HG02588 (cell line): ENCODE data around the gene BUD13.

Experiments
- ATAC-seq: cut with Tn5 transposase; IDR thresholded peaks from one replicate; pipeline ENCODE4 v1.9.1; 2021; ENCODE audit warnings: mild to moderate bottlenecking, moderate library complexity; ENCODE audit not compliant: unreplicated experiment

Gene BUD13

GRCh38 chr11:116720895-116721294, 51.9 kb downstream of the BUD13 start:
- ATAC-seq = no peak

- ATAC-seq = no peak
Measured at GRCh38 chr11:116718955-116719501, 53.8 kb downstream of the BUD13 start.

DNA sequence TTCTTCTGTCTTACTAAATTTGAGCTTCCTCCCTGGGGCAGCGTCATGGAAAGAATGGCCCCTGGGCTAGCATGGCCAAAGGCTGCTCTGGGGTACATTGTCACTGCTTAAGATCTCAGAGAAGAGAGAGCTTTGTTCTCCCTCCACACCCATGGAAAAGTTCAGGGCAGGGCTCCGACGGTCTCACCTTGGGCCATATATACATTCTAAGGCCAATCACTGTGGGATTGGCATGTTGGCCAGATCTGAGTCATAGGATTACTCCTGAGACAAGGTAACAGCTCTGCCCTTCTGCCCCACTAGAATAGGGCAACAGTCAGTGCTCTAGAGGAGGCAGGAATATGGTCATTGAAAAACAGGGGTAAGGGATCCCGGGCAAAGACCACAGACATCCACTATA, 56.2 kb downstream of the BUD13 start:
- no peak for ATAC-seq

GRCh38 chr11:116715383-116715782, 57.4 kb downstream of the BUD13 start:
- no peak for ATAC-seq

DNA sequence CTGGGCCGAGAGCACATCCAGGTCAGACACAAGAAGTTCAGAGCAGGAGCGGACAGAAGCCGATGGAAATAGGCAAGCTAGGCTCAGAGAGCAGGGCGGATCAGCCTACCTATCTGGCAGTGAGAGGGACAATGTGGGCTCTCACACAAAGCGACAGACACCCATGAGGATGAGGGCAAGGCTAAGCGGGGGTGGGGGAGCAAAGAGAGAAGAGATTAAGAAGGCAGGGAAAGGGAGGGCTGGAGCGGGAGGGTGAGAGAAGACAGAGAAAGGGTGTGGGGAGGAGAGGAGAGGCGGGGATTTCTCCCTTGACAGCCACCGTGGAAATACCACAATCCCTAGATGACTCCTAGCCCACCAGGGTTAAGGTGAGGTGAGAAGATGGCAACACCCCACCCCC, 57.9 kb downstream of the BUD13 start:
- ATAC-seq = no peak

GRCh38 chr11:116712428-116712827, 60.4 kb downstream of the BUD13 start:
- ATAC-seq = no peak

- no peak for ATAC-seq
Measured at GRCh38 chr11:116710762-116711161, 62.0 kb downstream of the BUD13 start.

GRCh38 chr11:116710001-116710674, 62.6 kb downstream of the BUD13 start:
- no peak for ATAC-seq

DNA sequence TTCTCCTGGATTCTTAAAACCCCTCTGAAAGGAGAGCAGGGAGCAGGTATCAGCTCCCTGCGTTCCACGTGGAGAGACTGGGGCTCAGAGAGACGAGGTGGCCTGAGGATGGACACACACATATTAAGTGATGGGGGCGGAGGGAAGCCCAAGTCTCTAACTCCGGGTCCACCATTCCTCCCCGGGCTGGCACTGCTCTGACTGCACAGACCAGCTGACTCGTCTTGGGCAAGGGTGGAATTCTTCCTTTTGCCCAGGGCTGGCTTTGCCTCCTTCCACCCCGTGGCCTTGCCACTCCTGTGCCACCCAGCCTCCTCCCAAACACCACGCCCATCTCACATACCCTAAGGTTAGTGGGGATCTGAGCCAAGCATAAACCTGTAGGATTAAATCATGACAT, 65.0 kb downstream of the BUD13 start:
- ATAC-seq = no peak

GRCh38 chr11:116707161-116707629, 65.6 kb downstream of the BUD13 start:
- ATAC-seq = no peak

DNA sequence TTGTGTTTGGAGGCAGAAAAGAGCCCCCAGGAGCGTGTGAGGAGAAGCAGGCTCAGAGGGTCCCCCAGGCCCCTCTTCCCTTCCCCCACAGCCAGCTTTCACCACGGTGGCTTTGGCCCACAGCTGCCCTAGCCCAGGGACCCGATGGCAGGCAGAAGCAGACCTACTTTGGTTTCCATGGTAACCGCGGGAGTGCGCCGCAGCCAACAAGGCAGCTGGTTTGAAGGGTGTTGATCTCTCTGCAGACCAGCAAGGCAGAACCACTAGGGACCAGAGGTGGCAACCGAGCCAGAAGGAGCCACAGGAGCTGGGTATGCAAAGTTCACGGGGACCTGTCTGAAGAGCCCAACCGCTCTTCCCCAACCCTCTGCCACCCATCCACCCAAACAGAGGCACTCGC, 69.4 kb downstream of the BUD13 start:
- no peak for ATAC-seq

- no peak for ATAC-seq
Measured at GRCh38 chr11:116702772-116703385, 69.9 kb downstream of the BUD13 start.

GRCh38 chr11:116701876-116702275, 70.9 kb downstream of the BUD13 start:
- ATAC-seq = no peak

DNA sequence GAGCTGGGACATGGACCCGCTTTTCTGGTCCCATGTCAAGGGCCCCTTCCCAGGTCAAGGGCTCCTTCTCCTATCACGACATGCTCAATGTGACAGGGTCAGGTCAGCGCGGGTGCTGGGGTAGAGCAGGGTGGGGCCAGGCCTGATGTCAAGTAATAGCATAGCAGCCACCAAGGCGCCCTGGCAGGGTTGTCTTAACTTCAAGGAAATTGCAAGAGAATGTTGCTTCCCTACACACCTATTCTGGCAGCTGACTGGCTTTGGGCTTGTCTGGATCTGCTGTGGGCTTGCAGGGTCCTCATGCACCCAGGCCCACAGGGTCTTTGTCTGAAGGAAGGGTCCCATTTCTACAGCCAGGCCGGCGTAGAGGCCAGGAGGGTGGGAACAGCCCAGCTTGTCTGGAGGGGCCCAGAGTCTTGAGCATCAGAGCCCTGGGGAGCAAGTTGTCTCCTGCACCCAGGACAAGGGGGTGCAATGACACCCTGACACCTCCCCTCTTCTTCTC, 71.4 kb downstream of the BUD13 start:
- ATAC-seq = no peak

DNA sequence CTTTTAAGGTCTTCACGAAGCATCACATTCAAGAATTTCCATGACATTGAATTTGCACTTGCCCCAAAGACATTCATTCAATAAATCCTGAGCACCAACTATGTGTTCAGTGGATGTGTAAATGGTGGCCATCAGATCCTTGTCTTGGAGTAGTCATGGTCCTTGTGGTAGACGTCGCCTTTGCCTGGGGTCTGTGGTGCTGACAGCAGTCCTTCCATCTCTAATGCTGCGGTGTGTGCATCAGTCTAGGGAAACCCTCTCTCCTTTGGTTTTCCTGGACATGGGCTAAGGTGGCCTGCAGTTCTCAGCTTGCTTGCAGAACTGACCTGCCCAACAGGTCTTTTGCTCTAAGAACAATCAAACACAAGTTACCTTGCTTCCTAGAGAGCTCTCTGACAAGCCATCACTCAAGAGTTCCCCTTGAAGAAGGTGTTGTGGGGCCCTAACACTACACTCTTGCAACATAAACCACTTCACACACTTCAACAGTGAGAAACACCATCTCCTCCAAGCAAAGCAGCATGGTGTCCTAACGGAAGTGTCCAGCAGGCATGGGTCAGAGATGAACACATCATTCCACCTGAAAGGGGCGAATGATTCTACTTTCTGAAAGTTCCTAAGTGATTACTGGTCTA, 72.1 kb downstream of the BUD13 start:
- no peak for ATAC-seq
